Activated CD8-positive, alpha-beta T cell treated with anti-CD3 and anti-CD28 coated beads for 36 hours (primary cell): ENCODE data around the gene GPR68. TPM values are rescaled to one million over a fixed set of nuclear protein-coding genes. Genes with fewer than 3 reads are reported as not detected.
A peak's percentile ranks its signal among the peaks of the same experiment; 100 is the strongest.

Experiments used
- ATAC-seq: fragments of 200-7000 bp; cut with Tn5 transposase; one replicate; pipeline ENCODE4 v1.10.0; 2021; ENCODE audit warnings: mild to moderate bottlenecking, moderate library complexity
- CTCF ChIA-PET: fragments of 350-600 bp; sonication (Branson Sonifier 250); formaldehyde crosslinking; loops from one replicate; lab custom pipeline; 2021; ENCODE audit warnings: antibody characterized with exemption; lab: Charles Lee
- POLR2A ChIA-PET: fragments of 350-600 bp; sonication (Branson Sonifier 250); formaldehyde crosslinking; loops from one replicate; lab custom pipeline; 2021; ENCODE audit warnings: antibody characterized with exemption; lab: Charles Lee
- DNase-seq: peaks from one replicate; pipeline ENCODE4 v3.0.0-alpha.2; 2020
- H3K27ac Mint-ChIP-seq: one replicate; pipeline ENCODE4 v1.8.0; 2021; ENCODE audit warnings: mild to moderate bottlenecking, mixed read lengths
- H3K27me3 Mint-ChIP-seq: one replicate; pipeline ENCODE4 v1.8.0; 2021; ENCODE audit warnings: mixed read lengths
- H3K36me3 Mint-ChIP-seq: one replicate; pipeline ENCODE4 v1.8.0; 2021; ENCODE audit warnings: low read depth, mixed read lengths
- H3K4me1 Mint-ChIP-seq: one replicate; pipeline ENCODE4 v1.8.0; 2021; ENCODE audit warnings: low read depth, mixed read lengths
- H3K4me3 Mint-ChIP-seq: one replicate; pipeline ENCODE4 v1.8.0; 2021; ENCODE audit warnings: mild to moderate bottlenecking, moderate library complexity, mixed read lengths
- H3K9me3 Mint-ChIP-seq: one replicate; pipeline ENCODE4 v1.8.0; 2021; ENCODE audit warnings: mixed read lengths
- CTCF ChIP-seq: fragments of 200-600 bp; IDR thresholded peaks from one replicate; pipeline ENCODE4 v1.8.0; 2022; ENCODE audit warnings: antibody characterized with exemption, mild to moderate bottlenecking
- intact Hi-C: fragments of 100-400 bp; cut with micrococcal nuclease; formaldehyde crosslinking; loops from one replicate; pipeline ENCODE4 v1.10.0; 2022
- total RNA-seq, 2 experiments: library from RNA; stranded (reverse); gene quantifications; one replicate each; pipeline ENCODE4 v1.2.3, GENCODE V29; 2021

Gene GPR68
- total RNA-seq, 2 experiments from 2014 or later, result 11.9 to 14.0 TPM

- DNase-seq (no peak), ATAC-seq (no peak)
- no peaks in the 10 kb centered on the region for H3K9me3 Mint-ChIP-seq
- H3K36me3 Mint-ChIP-seq, result peaks cover 47% of the 10 kb centered on the region
- peak overlapping the region; percentile 31 for H3K27ac Mint-ChIP-seq
- no peak for TF ChIP-seq CTCF
- intact Hi-C loops, result no loop called here
- no peaks in the 10 kb centered on the region for H3K4me1 Mint-ChIP-seq
- no peaks in the 10 kb centered on the region for H3K27me3 Mint-ChIP-seq
- ChIA-PET POLR2A (interaction anchor here (0.9 to 1.8 kb wide), 4 partner anchors 12 to 218 kb away, joined by 3 to 6 read pairs (median 4); partner anchors contain the start of genes GPR68 and RPS6KA5), CTCF (interaction anchor here (1.2 to 4.1 kb wide), 4 partner anchors 9 to 105 kb away, joined by 4 to 32 read pairs (median 9); no protein-coding TSS in a partner anchor)
- no peak overlapping the region for H3K4me3 Mint-ChIP-seq
Measured at GRCh38 chr14:91278383-91278715, 33.8 kb upstream of the GPR68 start.

- TF ChIP-seq CTCF, result no peak
Measured at GRCh38 chr14:91277546-91278382, 33.3 kb upstream of the GPR68 start.

GRCh38 chr14:91274796-91275195 lies 30.3 kb upstream of the GPR68 start:
- intact Hi-C loops, result no loop called here
- peaks cover 39% of the 10 kb centered on the region for H3K36me3 Mint-ChIP-seq
- DNase-seq (no peak), ATAC-seq (no peak)
- H3K9me3 Mint-ChIP-seq, result no peaks in the 10 kb centered on the region
- no peaks in the 10 kb centered on the region for H3K4me1 Mint-ChIP-seq
- H3K27ac Mint-ChIP-seq, result peak overlapping the region; percentile 78
- TF ChIP-seq CTCF, result no peak
- POLR2A ChIA-PET, result no interaction called here
- CTCF ChIA-PET, result interaction anchor here (4.3 kb wide), 1 partner anchor 99 kb away, joined by 33 read pairs; no protein-coding TSS in a partner anchor
- H3K4me3 Mint-ChIP-seq, result no peak overlapping the region
- H3K27me3 Mint-ChIP-seq, result no peaks in the 10 kb centered on the region

More at GRCh38 chr14:91277546-91278382, 33.3 kb upstream of the GPR68 start:
- H3K27ac Mint-ChIP-seq, result peak overlapping the region; percentile 31
- ChIA-PET CTCF (interaction anchor here (1.2 to 4.3 kb wide), 3 partner anchors 10 to 102 kb away, joined by 4 to 33 read pairs (median 12); no protein-coding TSS in a partner anchor), POLR2A (interaction anchor here (0.9 to 1.8 kb wide), 4 partner anchors 14 to 217 kb away, joined by 3 to 6 read pairs (median 4); partner anchors contain the start of genes GPR68 and RPS6KA5)
- DNase-seq (no peak), ATAC-seq (no peak)
- no peaks in the 10 kb centered on the region for H3K27me3 Mint-ChIP-seq
- H3K4me1 Mint-ChIP-seq, result no peaks in the 10 kb centered on the region
- H3K9me3 Mint-ChIP-seq, result no peaks in the 10 kb centered on the region
- H3K36me3 Mint-ChIP-seq, result peaks cover 41% of the 10 kb centered on the region
- no peak overlapping the region for H3K4me3 Mint-ChIP-seq
- intact Hi-C loops, result no loop called here

GRCh38 chr14:91273885-91274273 lies 29.4 kb upstream of the GPR68 start:
- Mint-ChIP-seq H3K36me3 (peaks cover 42% of the 10 kb centered on the region), H3K4me1 (no peaks in the 10 kb centered on the region), H3K27me3 (no peaks in the 10 kb centered on the region), H3K27ac (peak overlapping the region; percentile 78), H3K4me3 (no peak overlapping the region), H3K9me3 (no peaks in the 10 kb centered on the region)
- DNase-seq (no peak), ATAC-seq (no peak)
- no peak for TF ChIP-seq CTCF
- POLR2A ChIA-PET, result no interaction called here
- intact Hi-C loops, result no loop called here
- CTCF ChIA-PET, result interaction anchor here (4.3 kb wide), 1 partner anchor 98 kb away, joined by 33 read pairs; no protein-coding TSS in a partner anchor
